Measurements from ENCODE around the gene SKAP1.

The SKAP1 gene

DNA sequence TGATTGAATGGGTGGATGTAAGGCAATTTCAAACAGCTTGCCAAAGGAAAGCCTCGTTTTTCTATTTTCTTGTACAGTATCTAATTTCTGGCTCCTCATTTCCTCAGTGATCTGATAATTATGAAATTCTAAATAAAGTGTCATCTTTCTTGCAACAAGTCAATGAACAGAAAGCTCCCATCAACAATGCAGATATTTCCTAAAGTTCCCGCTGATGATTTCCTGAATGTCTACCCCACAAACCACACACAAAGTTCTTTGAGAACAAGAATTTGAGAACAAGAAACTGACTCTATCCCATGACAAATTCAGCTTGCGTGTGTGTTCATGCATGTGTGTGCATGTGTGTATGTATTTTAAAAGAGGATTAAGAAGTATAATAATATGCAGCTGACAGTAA is 35.2 kb downstream of the SKAP1 start:
- no peak overlapping the region for H2BK15ac ChIP-seq (ENCODE audit: low read length)
- no peak overlapping the region for H2AK5ac ChIP-seq (ENCODE audit: low read depth, low read length)
- H2BK5ac ChIP-seq (ENCODE audit: low read length) = no peak overlapping the region
- H3K4ac ChIP-seq (ENCODE audit: low read length) = no peak overlapping the region
- no peaks in the 10 kb centered on the region for H3K36me3 ChIP-seq (replicated peaks in 1 of 2; ENCODE audit: control insufficient read depth in 2 of 2, insufficient read depth in 2 of 2, low read length in 2 of 2)
- no peak overlapping the region for H3K14ac ChIP-seq (ENCODE audit: low read length)
- H3K4me1 ChIP-seq (ENCODE audit: control insufficient read depth in 2 of 2, insufficient read depth in 1 of 2, low read depth in 1 of 2, low read length in 2 of 2) = no peaks in the 10 kb centered on the region
- no peak for DNase-seq (ENCODE audit: low spot score)
- no peak overlapping the region for H2BK120ac ChIP-seq (ENCODE audit: low read depth, low read length)
- no peak overlapping the region for H3K4me2 ChIP-seq (ENCODE audit: insufficient read depth, low read length, poor library complexity, severe bottlenecking)
- no peak overlapping the region for H3K9ac ChIP-seq (ENCODE audit: low read depth, low read length, poor library complexity)
- no peak overlapping the region for H3K4me3 ChIP-seq (ENCODE audit: low read length in 2 of 2)
- H3K27ac ChIP-seq (replicated peaks; ENCODE audit: low read length) = no peak overlapping the region
- WGBS, 2 donors (ENCODE audit: extremely low coverage in 2 of 2, insufficient read length in 2 of 2, insufficient replicate concordance in 1 of 2) = no CpG with 5 or more reads among the region's 3 CpGs
- H3K27me3 ChIP-seq (ENCODE audit: control insufficient read depth in 3 of 3, insufficient read depth in 3 of 3, low read depth in 1 of 3, low read length in 3 of 3) = peaks cover 0 to 13% (median 0%) of the 10 kb centered on the region in 3 experiments
- H4K91ac ChIP-seq (ENCODE audit: low read depth, low read length, poor library complexity) = no peak overlapping the region
- H2BK12ac ChIP-seq (ENCODE audit: low read length) = no peak overlapping the region
- no peaks in the 10 kb centered on the region for H3K79me1 ChIP-seq (ENCODE audit: low read depth, low read length)
- H3K9me3 ChIP-seq (replicated peaks in 1 of 2; ENCODE audit: control insufficient read depth in 2 of 2, insufficient read depth in 1 of 2, low read depth in 1 of 2, low read length in 2 of 2) = no peaks in the 10 kb centered on the region
- H3K23ac ChIP-seq (ENCODE audit: low read depth, low read length, poor library complexity) = no peak overlapping the region
- H4K8ac ChIP-seq (ENCODE audit: low read depth, low read length) = no peak overlapping the region
- no peak overlapping the region for H2AFZ ChIP-seq (ENCODE audit: low read length)
- H3K18ac ChIP-seq (ENCODE audit: low read length) = no peak overlapping the region

DNA sequence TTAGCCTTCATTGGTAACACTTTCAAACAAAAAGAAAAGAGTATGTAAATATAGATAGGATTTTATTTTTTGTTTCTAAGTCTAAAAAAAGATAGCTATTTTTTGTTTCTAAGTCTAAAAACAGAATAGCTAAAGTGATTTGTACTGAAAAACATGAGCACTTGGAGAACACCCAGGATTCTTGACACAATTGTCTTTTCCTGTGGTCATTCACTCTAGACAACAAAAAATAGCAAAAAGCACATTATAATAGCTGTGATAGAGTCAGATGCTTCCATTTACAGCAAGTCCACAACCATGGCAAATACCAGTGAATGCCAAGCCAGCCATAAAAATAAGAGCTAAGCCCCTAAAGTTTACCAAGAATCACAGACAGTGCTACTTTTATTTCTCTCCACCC is 36.7 kb downstream of the SKAP1 start:
- Histone ChIP-seq H3K79me1 (ENCODE audit: low read depth, low read length) (no peaks in the 10 kb centered on the region), H3K14ac (ENCODE audit: low read length) (no peak overlapping the region), H3K18ac (ENCODE audit: low read length) (no peak overlapping the region), H3K4ac (ENCODE audit: low read length) (no peak overlapping the region), H2BK120ac (ENCODE audit: low read depth, low read length) (no peak overlapping the region), H4K8ac (ENCODE audit: low read depth, low read length) (no peak overlapping the region), H3K4me1 (ENCODE audit: control insufficient read depth in 2 of 2, insufficient read depth in 1 of 2, low read depth in 1 of 2, low read length in 2 of 2) (no peaks in the 10 kb centered on the region), H3K9ac (ENCODE audit: low read depth, low read length, poor library complexity) (no peak overlapping the region), H3K23ac (ENCODE audit: low read depth, low read length, poor library complexity) (no peak overlapping the region), H3K4me3 (ENCODE audit: low read length in 2 of 2) (no peak overlapping the region), H3K36me3 (replicated peaks in 1 of 2; ENCODE audit: control insufficient read depth in 2 of 2, insufficient read depth in 2 of 2, low read length in 2 of 2) (no peaks in the 10 kb centered on the region), H2BK15ac (ENCODE audit: low read length) (no peak overlapping the region), H3K27ac (replicated peaks; ENCODE audit: low read length) (no peak overlapping the region), H2AFZ (ENCODE audit: low read length) (no peak overlapping the region), H3K4me2 (ENCODE audit: insufficient read depth, low read length, poor library complexity, severe bottlenecking) (no peak overlapping the region), H3K27me3 (ENCODE audit: control insufficient read depth in 3 of 3, insufficient read depth in 3 of 3, low read depth in 1 of 3, low read length in 3 of 3) (peaks cover 0 to 16% (median 0%) of the 10 kb centered on the region in 3 experiments), H3K9me3 (replicated peaks in 1 of 2; ENCODE audit: control insufficient read depth in 2 of 2, insufficient read depth in 1 of 2, low read depth in 1 of 2, low read length in 2 of 2) (no peaks in the 10 kb centered on the region), H2BK12ac (ENCODE audit: low read length) (no peak overlapping the region), H2BK5ac (ENCODE audit: low read length) (no peak overlapping the region), H2AK5ac (ENCODE audit: low read depth, low read length) (no peak overlapping the region), H4K91ac (ENCODE audit: low read depth, low read length, poor library complexity) (no peak overlapping the region)
- DNase-seq (ENCODE audit: low spot score) = no peak

DNA sequence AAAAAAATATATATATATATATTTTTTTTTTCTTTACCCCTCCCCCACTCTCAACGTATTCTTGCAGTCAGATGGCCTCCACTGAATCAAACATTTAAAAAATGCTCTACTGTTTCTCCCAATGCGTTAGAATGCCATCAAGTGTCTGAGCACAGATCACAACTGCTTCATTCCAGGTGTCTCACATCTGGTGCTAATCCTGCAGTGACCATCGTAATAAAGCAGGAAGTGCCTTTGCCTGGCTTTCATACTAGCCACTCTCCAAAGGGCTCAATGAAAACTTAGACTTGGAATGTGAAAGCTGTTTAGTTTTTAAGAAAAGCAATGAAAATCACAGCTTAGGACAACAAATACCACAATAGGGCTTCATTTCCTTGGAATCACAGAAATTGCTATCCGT is 37.2 kb downstream of the SKAP1 start:
- Histone ChIP-seq H3K4ac (ENCODE audit: low read length) (no peak overlapping the region), H3K9me3 (replicated peaks in 1 of 2; ENCODE audit: control insufficient read depth in 2 of 2, insufficient read depth in 1 of 2, low read depth in 1 of 2, low read length in 2 of 2) (no peaks in the 10 kb centered on the region), H3K23ac (ENCODE audit: low read depth, low read length, poor library complexity) (no peak overlapping the region), H4K91ac (ENCODE audit: low read depth, low read length, poor library complexity) (no peak overlapping the region), H2BK12ac (ENCODE audit: low read length) (no peak overlapping the region), H3K14ac (ENCODE audit: low read length) (no peak overlapping the region), H2BK15ac (ENCODE audit: low read length) (no peak overlapping the region), H2AK5ac (ENCODE audit: low read depth, low read length) (no peak overlapping the region), H3K18ac (ENCODE audit: low read length) (no peak overlapping the region), H2BK5ac (ENCODE audit: low read length) (no peak overlapping the region), H2BK120ac (ENCODE audit: low read depth, low read length) (no peak overlapping the region), H3K4me1 (ENCODE audit: control insufficient read depth in 2 of 2, insufficient read depth in 1 of 2, low read depth in 1 of 2, low read length in 2 of 2) (no peaks in the 10 kb centered on the region), H3K4me3 (ENCODE audit: low read length in 2 of 2) (no peak overlapping the region), H3K79me1 (ENCODE audit: low read depth, low read length) (no peaks in the 10 kb centered on the region), H4K8ac (ENCODE audit: low read depth, low read length) (no peak overlapping the region), H3K4me2 (ENCODE audit: insufficient read depth, low read length, poor library complexity, severe bottlenecking) (no peak overlapping the region), H3K9ac (ENCODE audit: low read depth, low read length, poor library complexity) (no peak overlapping the region), H2AFZ (ENCODE audit: low read length) (no peak overlapping the region), H3K27ac (replicated peaks; ENCODE audit: low read length) (no peak overlapping the region), H3K27me3 (ENCODE audit: control insufficient read depth in 3 of 3, insufficient read depth in 3 of 3, low read depth in 1 of 3, low read length in 3 of 3) (peaks cover 0 to 16% (median 0%) of the 10 kb centered on the region in 3 experiments), H3K36me3 (replicated peaks in 1 of 2; ENCODE audit: control insufficient read depth in 2 of 2, insufficient read depth in 2 of 2, low read length in 2 of 2) (no peaks in the 10 kb centered on the region)
- WGBS, 2 donors (ENCODE audit: extremely low coverage in 2 of 2, insufficient read length in 2 of 2, insufficient replicate concordance in 1 of 2) = no CpG with 5 or more reads among the region's 4 CpGs
- no peak for DNase-seq (ENCODE audit: low spot score)

DNA sequence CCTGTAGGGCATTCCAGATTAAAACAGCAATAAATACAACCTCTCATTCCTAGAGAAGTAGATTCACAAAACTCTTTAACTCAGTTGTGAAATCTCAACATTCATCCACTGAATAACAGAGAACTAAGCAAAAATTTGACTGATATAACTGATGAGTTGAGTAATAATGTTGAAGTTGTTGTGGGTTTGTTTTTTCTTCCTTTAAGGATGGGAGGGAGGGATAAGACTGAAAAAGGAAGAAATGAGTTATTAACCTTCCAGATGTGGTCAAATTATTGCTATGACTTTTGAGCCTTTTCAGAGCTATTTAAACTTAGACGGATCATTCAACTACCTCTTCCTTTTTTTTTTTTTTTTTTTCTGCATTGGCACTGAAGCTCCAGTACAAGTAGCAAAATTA is 38.6 kb downstream of the SKAP1 start:
- Histone ChIP-seq H3K14ac (ENCODE audit: low read length) (no peak overlapping the region), H3K9me3 (replicated peaks in 1 of 2; ENCODE audit: control insufficient read depth in 2 of 2, insufficient read depth in 1 of 2, low read depth in 1 of 2, low read length in 2 of 2) (no peaks in the 10 kb centered on the region), H3K4ac (ENCODE audit: low read length) (no peak overlapping the region), H3K27ac (replicated peaks; ENCODE audit: low read length) (no peak overlapping the region), H3K23ac (ENCODE audit: low read depth, low read length, poor library complexity) (no peak overlapping the region), H3K27me3 (ENCODE audit: control insufficient read depth in 3 of 3, insufficient read depth in 3 of 3, low read depth in 1 of 3, low read length in 3 of 3) (peaks cover 0 to 14% (median 0%) of the 10 kb centered on the region in 3 experiments), H3K9ac (ENCODE audit: low read depth, low read length, poor library complexity) (no peak overlapping the region), H2BK15ac (ENCODE audit: low read length) (no peak overlapping the region), H3K4me2 (ENCODE audit: insufficient read depth, low read length, poor library complexity, severe bottlenecking) (no peak overlapping the region), H3K4me1 (ENCODE audit: control insufficient read depth in 2 of 2, insufficient read depth in 1 of 2, low read depth in 1 of 2, low read length in 2 of 2) (no peaks in the 10 kb centered on the region), H2BK5ac (ENCODE audit: low read length) (no peak overlapping the region), H4K91ac (ENCODE audit: low read depth, low read length, poor library complexity) (no peak overlapping the region), H2AFZ (ENCODE audit: low read length) (no peak overlapping the region), H2BK120ac (ENCODE audit: low read depth, low read length) (no peak overlapping the region), H2BK12ac (ENCODE audit: low read length) (no peak overlapping the region), H3K36me3 (replicated peaks in 1 of 2; ENCODE audit: control insufficient read depth in 2 of 2, insufficient read depth in 2 of 2, low read length in 2 of 2) (no peaks in the 10 kb centered on the region), H3K4me3 (ENCODE audit: low read length in 2 of 2) (no peak overlapping the region), H3K18ac (ENCODE audit: low read length) (no peak overlapping the region), H2AK5ac (ENCODE audit: low read depth, low read length) (no peak overlapping the region), H4K8ac (ENCODE audit: low read depth, low read length) (no peak overlapping the region), H3K79me1 (ENCODE audit: low read depth, low read length) (no peaks in the 10 kb centered on the region)
- DNase-seq (ENCODE audit: low spot score) = no peak
- no CpG with 5 or more reads among the region's 1 CpG for WGBS, 2 donors (ENCODE audit: extremely low coverage in 2 of 2, insufficient read length in 2 of 2, insufficient replicate concordance in 1 of 2)
